Activated naive CD8-positive, alpha-beta T cell treated with anti-CD3 and anti-CD28 coated beads, Interleukin-2, amount 50 U/mL, for 24 hours (primary cell): ENCODE results near the gene TMEM176A.
A peak's percentile ranks its signal among the peaks of the same experiment; 100 is the strongest.
"Not testable (repeated sequence)": the region's sequence is repeated elsewhere in the genome, so short reads cannot be mapped to it uniquely, and the experiment has no call there.

ENCODE experiments used
- ATAC-seq: fragments of 150-1000 bp; cut with Tn5 transposase; one replicate; pipeline ENCODE4 v1.10.0; 2021
- DNase-seq: peaks from one replicate; pipeline ENCODE4 v3.0.0; 2021
- H3K27ac Mint-ChIP-seq: one replicate; pipeline ENCODE4 v1.8.0; 2021; ENCODE audit warnings: mild to moderate bottlenecking, mixed read lengths
- H3K27me3 Mint-ChIP-seq: one replicate; pipeline ENCODE4 v1.8.0; 2021; ENCODE audit warnings: mixed read lengths
- H3K36me3 Mint-ChIP-seq: one replicate; pipeline ENCODE4 v1.8.0; 2021; ENCODE audit warnings: low read depth, mixed read lengths
- H3K4me1 Mint-ChIP-seq: one replicate; pipeline ENCODE4 v1.8.0; 2021; ENCODE audit warnings: mixed read lengths
- H3K4me3 Mint-ChIP-seq: one replicate; pipeline ENCODE4 v1.8.0; 2021; ENCODE audit warnings: mild to moderate bottlenecking, moderate library complexity, mixed read lengths
- H3K9me3 Mint-ChIP-seq: one replicate; pipeline ENCODE4 v1.8.0; 2021; ENCODE audit warnings: mixed read lengths

Gene TMEM176A, protein sequence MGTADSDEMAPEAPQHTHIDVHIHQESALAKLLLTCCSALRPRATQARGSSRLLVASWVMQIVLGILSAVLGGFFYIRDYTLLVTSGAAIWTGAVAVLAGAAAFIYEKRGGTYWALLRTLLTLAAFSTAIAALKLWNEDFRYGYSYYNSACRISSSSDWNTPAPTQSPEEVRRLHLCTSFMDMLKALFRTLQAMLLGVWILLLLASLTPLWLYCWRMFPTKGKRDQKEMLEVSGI

DNA sequence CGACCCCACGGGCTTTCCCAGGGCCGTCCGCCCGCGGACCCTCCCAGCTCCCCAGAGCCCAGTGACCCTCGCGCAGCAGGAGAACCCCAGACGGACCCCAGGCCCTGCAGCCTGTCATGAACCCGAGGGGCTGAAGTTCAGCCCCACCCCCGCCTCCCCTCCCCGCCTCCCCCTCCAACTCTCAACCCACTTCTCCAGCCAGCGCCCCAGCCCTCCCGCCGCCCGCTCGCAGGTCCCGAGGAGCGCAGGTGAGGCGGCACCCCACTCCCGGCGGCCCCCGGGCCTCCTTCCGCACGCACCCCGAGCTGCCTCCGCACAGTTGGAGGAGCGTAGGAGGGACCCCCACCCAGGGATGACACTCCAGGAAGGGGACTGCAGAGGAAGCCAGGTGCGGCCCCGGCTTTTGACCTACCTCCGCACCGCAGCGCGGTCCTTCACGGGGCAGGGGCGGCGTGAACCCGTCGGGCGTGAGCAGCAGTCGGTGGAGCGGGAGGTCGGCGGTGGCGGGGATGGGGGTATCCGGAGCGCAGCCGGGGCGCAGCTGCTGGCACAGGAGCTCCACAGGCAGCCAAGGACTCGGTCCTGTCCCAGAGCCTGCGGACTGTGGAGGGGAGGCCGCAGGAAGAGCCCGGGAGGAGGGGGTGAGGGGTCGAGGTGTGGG is at the start of gene TMEM176A:
Gene TMEM176A (plus strand): TSS at position 189 of the 661 bp plus-strand sequence. CDS start 782 bp downstream, outside the sequence.
- peaks cover 45% of the 10 kb centered on the region for H3K27me3 Mint-ChIP-seq
- DNase-seq, result peak; percentile 13
- H3K4me3 Mint-ChIP-seq, result peak within 1 kb of the TSS; percentile 57
- H3K36me3 Mint-ChIP-seq, result no peaks in the 10 kb centered on the region
- H3K9me3 Mint-ChIP-seq, result peaks cover 4% of the 10 kb centered on the region
- H3K4me1 Mint-ChIP-seq, result peaks cover 3% of the 10 kb centered on the region
- peak; percentile 17 for ATAC-seq
- H3K27ac Mint-ChIP-seq, result no peak within 1 kb of the TSS

DNA sequence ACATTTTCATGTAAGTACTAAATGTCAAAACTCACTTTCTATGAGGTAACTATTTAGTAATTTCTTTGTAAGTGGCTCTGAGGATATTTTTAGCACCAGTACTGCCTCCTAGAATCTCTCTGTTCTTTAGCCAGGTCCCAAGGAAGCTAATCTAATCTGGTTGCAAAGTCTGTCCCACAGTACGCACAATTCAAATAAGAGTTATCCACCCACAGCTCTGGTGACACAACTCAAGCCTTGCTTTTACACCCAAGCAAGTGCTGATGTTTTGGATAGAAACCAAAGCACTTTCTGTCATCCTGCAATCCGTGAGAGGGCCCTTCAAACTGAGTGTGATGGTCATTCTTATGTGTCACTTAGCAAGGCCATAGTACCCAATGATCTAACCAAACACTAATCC is 48.9 kb upstream of the TMEM176A start:
- DNase-seq (no peak), ATAC-seq (no peak)
- no peaks in the 10 kb centered on the region for H3K27me3 Mint-ChIP-seq
- H3K27ac Mint-ChIP-seq, result peak overlapping the region; percentile 57
- peaks cover 3% of the 10 kb centered on the region for H3K9me3 Mint-ChIP-seq
- H3K4me1 Mint-ChIP-seq, result peaks cover 90% of the 10 kb centered on the region
- H3K36me3 Mint-ChIP-seq, result no peaks in the 10 kb centered on the region
- peak overlapping the region; percentile 2 for H3K4me3 Mint-ChIP-seq

DNA sequence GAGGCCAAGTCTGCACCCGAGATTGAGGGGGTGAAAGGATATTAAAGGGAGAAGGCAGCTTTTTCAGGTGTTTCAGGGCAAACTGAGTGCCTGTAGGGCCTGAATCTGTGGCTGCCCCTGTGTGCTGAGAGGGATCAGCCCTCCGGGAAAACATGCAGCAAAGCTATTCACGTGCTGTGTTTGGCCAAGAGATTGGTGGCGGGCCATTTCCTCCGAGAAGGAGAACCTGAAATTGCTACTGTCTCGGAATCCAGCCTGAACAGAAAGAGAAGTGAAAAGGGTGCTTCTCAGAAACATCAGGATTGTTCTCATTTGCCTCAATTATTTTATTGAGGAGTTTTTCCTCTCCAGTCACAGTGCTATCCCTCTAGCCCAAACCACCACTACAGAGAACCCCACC is 47.3 kb upstream of the TMEM176A start:
- H3K4me1 Mint-ChIP-seq, result peaks cover 81% of the 10 kb centered on the region
- peaks cover 3% of the 10 kb centered on the region for H3K9me3 Mint-ChIP-seq
- ATAC-seq (no peak), DNase-seq (no peak)
- no peaks in the 10 kb centered on the region for H3K27me3 Mint-ChIP-seq
- H3K4me3 Mint-ChIP-seq, result no peak overlapping the region
- H3K27ac Mint-ChIP-seq, result peak overlapping the region; percentile 96
- H3K36me3 Mint-ChIP-seq, result no peaks in the 10 kb centered on the region

DNA sequence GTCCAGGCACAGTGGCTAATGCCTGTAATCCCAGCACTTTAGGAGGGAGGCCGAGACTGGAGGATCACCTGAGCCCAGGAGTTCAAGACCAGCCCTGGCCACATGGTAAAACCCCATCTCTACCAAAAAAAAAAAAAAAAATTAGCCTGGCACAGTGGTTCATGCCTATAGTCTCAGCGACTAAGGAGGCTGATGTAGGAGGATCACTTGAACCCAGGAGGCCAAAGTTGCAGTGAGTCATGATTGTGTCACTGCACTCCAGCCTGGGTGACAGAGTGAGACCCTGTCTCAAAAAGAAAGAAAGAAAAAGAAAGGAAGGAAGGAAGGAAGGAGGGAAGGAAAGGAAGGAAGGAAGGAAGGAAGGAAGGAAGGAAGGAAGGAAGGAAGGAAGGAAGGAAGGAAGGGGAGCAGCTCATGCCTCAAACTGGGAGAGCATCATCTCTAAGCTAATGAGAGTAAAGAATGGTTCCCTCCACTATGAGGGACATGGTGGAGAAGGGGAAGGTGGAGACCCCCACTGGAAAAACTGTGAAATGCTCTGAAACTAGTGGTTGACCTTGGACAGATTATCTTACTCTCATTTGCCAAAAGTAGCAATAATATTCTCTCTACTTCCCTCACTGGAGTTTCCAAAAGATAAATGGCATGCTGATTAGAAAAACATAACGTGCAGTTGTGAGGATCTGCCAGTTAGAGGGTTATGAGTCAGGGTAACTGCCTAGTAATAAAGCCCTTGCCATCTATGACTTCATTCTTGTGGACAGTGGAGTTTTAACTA is 46.6 kb upstream of the TMEM176A start:
- no peaks in the 10 kb centered on the region for H3K27me3 Mint-ChIP-seq
- peaks cover 3% of the 10 kb centered on the region for H3K9me3 Mint-ChIP-seq
- H3K4me1 Mint-ChIP-seq, result peaks cover 73% of the 10 kb centered on the region
- H3K27ac Mint-ChIP-seq, result peak overlapping the region; percentile 96
- ATAC-seq (peak; percentile 75), DNase-seq (no peak)
- no peak overlapping the region for H3K4me3 Mint-ChIP-seq
- no peaks in the 10 kb centered on the region for H3K36me3 Mint-ChIP-seq

DNA sequence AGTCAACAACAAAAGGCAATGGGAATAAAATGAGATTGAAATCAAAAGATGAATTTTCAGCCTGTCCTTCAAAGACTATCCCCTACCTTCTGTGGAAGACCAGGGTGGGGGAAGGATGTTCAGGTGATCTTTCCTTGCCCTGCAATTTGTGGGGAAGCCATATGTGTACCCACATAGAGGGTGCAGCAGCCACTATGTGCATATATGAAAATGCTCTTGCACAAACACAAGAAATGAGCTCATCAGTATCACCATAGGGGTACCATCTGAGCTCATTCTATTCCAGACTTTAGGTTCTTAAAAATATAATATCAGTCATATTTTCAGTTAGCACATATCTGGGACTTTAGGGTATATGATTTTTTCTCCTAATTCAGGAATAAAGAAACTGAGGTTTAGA is 45.6 kb upstream of the TMEM176A start:
- H3K4me3 Mint-ChIP-seq, result peak overlapping the region; percentile 73
- no peaks in the 10 kb centered on the region for H3K27me3 Mint-ChIP-seq
- peak overlapping the region; percentile 95 for H3K27ac Mint-ChIP-seq
- peaks cover 3% of the 10 kb centered on the region for H3K9me3 Mint-ChIP-seq
- H3K4me1 Mint-ChIP-seq, result peaks cover 64% of the 10 kb centered on the region
- no peaks in the 10 kb centered on the region for H3K36me3 Mint-ChIP-seq
- ATAC-seq, result peak; percentile 41
- DNase-seq, result no peak

DNA sequence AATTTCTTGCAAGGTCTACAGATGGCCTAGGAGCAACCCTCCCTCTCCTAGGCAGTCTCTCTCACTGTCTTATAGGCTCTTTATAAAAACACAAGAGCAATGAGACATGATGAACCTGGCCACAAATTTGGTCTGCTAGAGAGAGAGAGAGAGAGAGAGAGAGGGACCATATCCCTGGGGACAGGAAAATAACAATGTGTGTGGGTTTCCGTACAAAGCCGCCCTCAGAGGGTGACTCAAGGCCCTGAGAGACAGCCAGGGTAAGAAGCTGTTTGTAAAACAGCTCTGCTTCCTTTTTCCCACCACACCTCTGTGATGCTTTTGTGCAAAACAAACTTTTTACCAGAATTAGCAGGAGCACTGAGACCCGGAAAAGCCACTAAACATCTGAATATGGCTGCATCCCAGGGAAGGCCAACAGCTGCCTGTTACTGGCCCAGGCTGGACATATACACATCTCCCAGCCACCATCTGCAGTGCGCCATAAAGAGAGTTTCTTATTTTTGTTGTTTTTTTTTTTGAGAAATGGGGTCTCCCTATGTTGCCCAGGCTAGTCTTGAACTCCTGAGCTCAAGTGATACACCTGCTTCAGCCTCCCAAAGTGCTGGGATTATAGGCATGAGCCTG is 45.0 kb upstream of the TMEM176A start:
- H3K27me3 Mint-ChIP-seq, result no peaks in the 10 kb centered on the region
- DNase-seq, result peak; percentile 65
- H3K9me3 Mint-ChIP-seq, result peaks cover 3% of the 10 kb centered on the region
- H3K27ac Mint-ChIP-seq, result peak overlapping the region; percentile 95
- H3K4me1 Mint-ChIP-seq, result peaks cover 59% of the 10 kb centered on the region
- H3K4me3 Mint-ChIP-seq, result peak overlapping the region; percentile 73
- ATAC-seq, result peak; percentile 73
- H3K36me3 Mint-ChIP-seq, result no peaks in the 10 kb centered on the region

DNA sequence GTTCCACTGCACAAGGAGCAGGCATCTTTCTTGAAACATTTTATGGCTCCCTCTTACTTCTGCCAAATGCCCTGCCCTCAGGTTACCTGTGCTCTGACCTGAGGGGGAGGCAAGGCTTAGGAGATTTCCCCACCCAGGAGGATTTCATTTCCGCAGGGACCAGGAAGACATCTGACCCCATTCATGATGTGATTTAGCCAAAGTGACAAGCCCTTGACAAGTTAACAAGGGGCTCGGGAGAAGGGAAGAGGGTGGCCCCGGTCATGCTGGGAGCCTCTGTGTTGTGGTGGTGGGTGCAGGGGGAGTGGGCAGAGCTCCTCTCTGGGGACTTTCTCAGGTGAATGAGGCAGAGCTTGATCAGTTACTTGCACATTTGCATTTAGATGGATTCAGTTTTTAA is 44.4 kb upstream of the TMEM176A start:
- H3K4me1 Mint-ChIP-seq, result peaks cover 53% of the 10 kb centered on the region
- no peak for DNase-seq
- H3K27ac Mint-ChIP-seq, result peak overlapping the region; percentile 95
- H3K4me3 Mint-ChIP-seq, result peak overlapping the region; percentile 38
- no peak for ATAC-seq
- H3K9me3 Mint-ChIP-seq, result peaks cover 3% of the 10 kb centered on the region
- H3K36me3 Mint-ChIP-seq, result no peaks in the 10 kb centered on the region
- H3K27me3 Mint-ChIP-seq, result no peaks in the 10 kb centered on the region

DNA sequence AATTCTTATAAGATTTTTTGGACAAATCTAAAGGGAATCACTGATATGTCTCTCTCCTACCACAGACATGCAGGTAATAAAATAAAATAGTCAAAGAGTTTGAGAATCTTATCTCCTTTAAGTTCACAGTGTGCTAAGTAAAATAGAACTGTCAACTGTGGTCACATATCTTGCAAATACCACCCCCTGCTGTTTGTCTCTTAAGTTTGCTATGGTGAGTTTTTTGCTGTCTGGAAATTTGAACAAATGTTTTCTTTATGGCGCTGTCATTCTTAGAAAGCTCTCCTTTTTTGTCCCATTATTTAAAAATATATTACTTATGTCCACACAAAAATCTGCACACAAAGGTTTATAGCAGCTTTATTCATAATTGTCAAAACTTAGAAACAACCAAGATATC is 43.7 kb upstream of the TMEM176A start:
- ATAC-seq (no peak), DNase-seq (no peak)
- no peaks in the 10 kb centered on the region for H3K27me3 Mint-ChIP-seq
- H3K36me3 Mint-ChIP-seq, result no peaks in the 10 kb centered on the region
- H3K9me3 Mint-ChIP-seq, result peaks cover 10% of the 10 kb centered on the region
- peaks cover 49% of the 10 kb centered on the region for H3K4me1 Mint-ChIP-seq
- H3K4me3 Mint-ChIP-seq, result peak overlapping the region; percentile 38
- peak overlapping the region; percentile 95 for H3K27ac Mint-ChIP-seq

DNA sequence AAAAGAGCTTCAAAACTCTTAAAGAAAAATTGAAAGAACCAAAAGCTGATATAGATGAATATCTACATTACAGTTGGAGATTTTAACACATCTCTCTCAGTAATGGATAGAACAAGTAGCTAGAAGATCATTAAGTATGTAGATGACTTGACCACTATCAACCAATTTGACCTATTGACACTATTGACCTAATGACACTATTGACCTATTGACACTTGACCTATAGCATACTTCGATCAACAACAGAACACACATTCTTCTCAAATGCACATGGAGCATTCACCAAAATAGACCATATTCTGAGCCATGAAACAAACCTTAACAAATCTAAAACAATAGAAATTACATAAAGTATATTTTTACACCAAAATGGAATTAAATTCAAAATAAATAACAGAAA is 41.1 kb upstream of the TMEM176A start:
- H3K27me3 Mint-ChIP-seq, result no peaks in the 10 kb centered on the region
- peaks cover 7% of the 10 kb centered on the region for H3K9me3 Mint-ChIP-seq
- peaks cover 26% of the 10 kb centered on the region for H3K4me1 Mint-ChIP-seq
- no peak overlapping the region for H3K27ac Mint-ChIP-seq
- ATAC-seq (no peak), DNase-seq (no peak)
- H3K4me3 Mint-ChIP-seq, result no peak overlapping the region
- no peaks in the 10 kb centered on the region for H3K36me3 Mint-ChIP-seq

DNA sequence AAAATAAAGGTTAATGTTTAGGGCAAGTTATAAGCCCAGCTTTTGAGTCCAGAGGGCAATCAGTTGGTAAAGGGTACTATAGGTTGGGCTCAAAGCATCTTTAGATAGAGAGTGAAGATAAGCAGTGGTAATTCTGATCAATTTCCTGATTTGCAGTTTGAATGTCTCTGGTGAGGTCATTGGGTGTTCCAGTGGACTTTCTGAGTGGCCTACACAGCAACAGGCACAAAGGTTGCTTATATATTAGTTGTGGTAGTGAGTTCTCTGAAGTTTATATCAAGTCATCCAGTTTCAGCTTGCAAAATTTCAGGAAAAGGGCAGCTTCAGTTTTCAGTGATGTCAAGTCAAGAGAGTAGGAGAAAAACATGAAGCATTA is 34.2 kb upstream of the TMEM176A start:
- Mint-ChIP-seq H3K27ac (no peak overlapping the region), H3K27me3 (peaks cover 2% of the 10 kb centered on the region), H3K9me3 (peaks cover 6% of the 10 kb centered on the region), H3K36me3 (peaks cover 2% of the 10 kb centered on the region), H3K4me1 (peaks cover 2% of the 10 kb centered on the region), H3K4me3 (no peak overlapping the region)
- DNase-seq (no peak), ATAC-seq (no peak)

DNA sequence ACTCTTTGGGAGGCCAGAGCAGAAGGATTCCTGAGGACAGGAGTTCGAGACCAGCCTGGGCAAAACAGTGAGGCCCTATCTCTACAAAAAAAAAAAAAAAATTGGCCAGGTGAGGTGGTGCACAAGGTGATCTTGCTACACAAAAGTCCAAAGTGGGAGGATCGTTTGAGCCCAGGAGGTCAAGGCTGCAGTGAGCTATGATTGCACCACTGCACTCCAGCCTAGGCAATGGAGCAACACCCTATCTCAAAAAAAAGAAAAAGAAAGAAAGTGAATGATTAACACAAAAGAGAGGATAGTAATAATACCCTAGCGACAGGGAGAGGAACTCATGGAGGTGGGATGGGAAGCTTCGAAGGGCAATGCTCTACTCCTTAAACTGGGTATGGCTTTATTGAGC is 30.8 kb upstream of the TMEM176A start:
- Mint-ChIP-seq H3K27me3 (peaks cover 2% of the 10 kb centered on the region), H3K4me1 (peaks cover 2% of the 10 kb centered on the region), H3K36me3 (peaks cover 2% of the 10 kb centered on the region), H3K9me3 (peaks cover 19% of the 10 kb centered on the region), H3K4me3 (no peak overlapping the region), H3K27ac (peak overlapping the region; percentile 60)
- DNase-seq (no peak), ATAC-seq (no peak)

DNA sequence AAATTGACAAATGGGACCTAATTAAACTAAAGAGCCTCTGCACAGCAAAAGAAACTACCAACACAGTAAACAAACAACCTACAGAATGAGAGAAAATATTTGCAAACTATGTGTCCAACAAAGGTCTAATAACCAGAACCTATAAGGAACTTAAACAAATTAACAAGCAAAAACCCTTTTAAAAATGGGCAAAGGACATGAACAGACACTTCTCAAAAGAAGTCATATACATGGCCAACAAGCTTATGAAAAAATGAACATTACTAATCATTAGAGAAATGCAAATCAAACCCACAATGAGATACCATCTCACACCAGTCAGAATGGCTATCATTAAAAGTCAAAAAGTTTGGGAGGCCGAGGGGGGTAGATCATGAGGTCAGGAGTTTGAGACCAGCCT is 26.4 kb upstream of the TMEM176A start:
- not testable (repeated sequence) for H3K36me3 Mint-ChIP-seq, H3K4me1 Mint-ChIP-seq, ATAC-seq, H3K4me3 Mint-ChIP-seq, DNase-seq, H3K27me3 Mint-ChIP-seq, H3K27ac Mint-ChIP-seq
- peaks cover 19% of the 10 kb centered on the region for H3K9me3 Mint-ChIP-seq

DNA sequence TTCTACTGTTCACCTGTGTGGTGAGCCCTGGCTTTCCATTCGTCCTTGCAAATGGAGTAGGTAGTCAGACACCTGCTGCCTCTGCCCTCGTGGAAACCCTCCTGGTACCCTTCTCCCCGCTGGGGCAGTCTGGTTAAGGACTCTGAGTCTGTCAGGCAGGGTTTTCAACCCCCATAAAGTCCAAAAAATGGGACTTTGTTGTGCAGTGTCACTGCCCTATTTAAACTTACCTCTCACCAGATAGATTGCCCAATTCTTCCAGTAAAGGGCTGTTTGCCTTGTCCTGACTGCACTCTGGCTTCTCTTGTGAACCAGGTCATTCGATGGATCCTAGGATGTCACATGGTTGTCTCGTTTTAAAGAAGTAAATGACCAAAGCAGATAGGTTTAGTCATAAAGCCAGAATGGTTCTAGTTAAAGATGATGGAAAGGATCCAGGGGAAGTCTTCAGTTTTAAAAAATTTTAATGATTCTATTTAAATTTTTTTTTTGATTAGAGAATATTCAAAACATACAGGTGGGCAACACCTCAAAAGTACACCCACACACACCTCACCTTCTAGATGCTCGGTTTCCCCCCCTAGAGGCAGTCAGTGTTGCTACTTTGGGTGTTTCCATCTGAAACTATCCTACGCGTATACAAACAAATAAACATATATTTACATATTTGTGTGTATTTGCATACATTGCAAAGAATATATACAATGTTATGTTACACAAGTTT is 22.4 kb upstream of the TMEM176A start:
- DNase-seq (no peak), ATAC-seq (no peak)
- Mint-ChIP-seq H3K27ac (no peak overlapping the region), H3K36me3 (no peaks in the 10 kb centered on the region), H3K27me3 (no peaks in the 10 kb centered on the region), H3K4me3 (no peak overlapping the region), H3K9me3 (peaks cover 10% of the 10 kb centered on the region), H3K4me1 (no peaks in the 10 kb centered on the region)

DNA sequence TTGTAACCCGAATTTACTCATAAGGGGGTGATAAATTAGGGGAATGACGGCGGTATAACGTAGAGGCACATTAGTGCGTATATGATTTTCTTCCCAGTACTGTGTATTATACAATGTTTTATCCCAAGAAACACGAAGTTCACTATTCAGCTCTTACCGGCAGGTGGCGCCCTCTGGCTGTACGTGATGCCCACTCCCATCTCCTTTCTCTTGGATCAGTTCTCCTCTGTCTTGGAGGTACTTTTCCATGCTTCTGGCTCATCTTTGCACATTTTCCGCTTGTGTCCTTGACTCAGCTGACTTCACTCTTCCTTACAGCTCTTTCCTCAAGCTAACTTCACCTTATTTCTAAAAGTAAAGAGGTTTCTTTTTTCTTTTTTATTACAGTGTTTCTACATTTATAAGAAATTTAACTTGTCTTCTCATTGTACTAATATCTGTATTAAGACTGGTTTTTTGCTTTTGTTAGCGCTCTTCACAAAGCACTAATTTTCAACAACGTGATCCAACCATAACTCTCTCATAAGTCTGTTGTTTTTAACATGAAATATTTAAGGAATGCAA is 21.7 kb upstream of the TMEM176A start:
- Mint-ChIP-seq H3K9me3 (peaks cover 4% of the 10 kb centered on the region), H3K4me1 (no peaks in the 10 kb centered on the region), H3K27me3 (no peaks in the 10 kb centered on the region), H3K4me3 (no peak overlapping the region), H3K27ac (no peak overlapping the region), H3K36me3 (no peaks in the 10 kb centered on the region)
- DNase-seq (peak; percentile 82), ATAC-seq (peak; percentile 49)
